Vagina (tissue), 2 donors: Measurements from ENCODE around the gene PCDHB10. TPM values are rescaled to one million over a fixed set of nuclear protein-coding genes. Genes with fewer than 3 reads are reported as not detected.
"Not testable (repeated sequence)": the region's sequence is repeated elsewhere in the genome, so short reads cannot be mapped to it uniquely, and the experiment has no call there.

Experiments used
- DNase-seq, 2 donors: peaks; one replicate each; pipeline ENCODE4 v3.0.0-alpha.2; 2017; ENCODE audit errors: extremely low spot score in 2 of 2
- H3K27ac ChIP-seq: fragments of 200-600 bp; sonication (generic); one replicate; pipeline ENCODE4 v1.5.1; 2019
- H3K27me3 ChIP-seq: fragments of 200-600 bp; sonication (generic); one replicate; pipeline ENCODE4 v1.5.1; 2019
- H3K36me3 ChIP-seq, 2 donors: fragments of 200-600 bp; sonication (generic); one replicate each; pipeline ENCODE4 v1.5.1; 2017 to 2019
- H3K4me1 ChIP-seq: fragments of 200-600 bp; sonication (generic); one replicate; pipeline ENCODE4 v1.5.1; 2019
- H3K4me3 ChIP-seq, 2 donors: fragments of 200-600 bp; sonication (generic); 1 replicate in 1 of 2; 2 replicates in 1 of 2; pipeline ENCODE4 v1.5.1; 2016 to 2019
- H3K9me3 ChIP-seq: fragments of 200-600 bp; sonication (generic); one replicate; pipeline ENCODE4 v1.5.1; 2019
- CTCF ChIP-seq, 3 experiments: fragments of 450-650 bp in 2 of 3; fragments of 200-600 bp in 1 of 3; sonication (generic) in 1 of 3; IDR thresholded peaks; one replicate each; pipeline ENCODE4 v1.5.1; 2017 to 2019; ENCODE audit warnings: antibody characterized with exemption in 3 of 3, mild to moderate bottlenecking in 2 of 3, moderate library complexity in 2 of 3
- POLR2A ChIP-seq, 2 donors: fragments of 450-650 bp; IDR thresholded peaks; one replicate each; pipeline ENCODE4 v1.6.1; 2017; ENCODE audit warnings: antibody characterized with exemption in 2 of 2, mild to moderate bottlenecking in 2 of 2, moderate library complexity in 2 of 2
- POLR2AphosphoS5 ChIP-seq, 2 donors: sonication (generic); formaldehyde crosslinking; IDR thresholded peaks; one replicate each; pipeline ENCODE4 v1.9.0; 2017; ENCODE audit warnings: antibody characterized with exemption in 2 of 2, mild to moderate bottlenecking in 2 of 2, low read depth in 1 of 2; ENCODE audit not compliant: insufficient read depth in 1 of 2
- intact Hi-C: fragments of 100-400 bp; cut with DNase I; formaldehyde crosslinking; loops from one replicate; pipeline ENCODE4 v1.15.1; 2023
- total RNA-seq: library from RNA; depleted of rRNA; stranded (reverse); fragments of >200 nt; gene quantifications from one replicate; pipeline ENCODE4 v1.2.3, GENCODE V29; 2016

Gene PCDHB10
- total RNA-seq, 1 donor from 2014 or later = 3.2 TPM

- Histone ChIP-seq H3K27me3 (no peaks in the 10 kb centered on the region), H3K36me3 (no peaks in the 10 kb centered on the region), H3K27ac (no peak overlapping the region), H3K4me1 (no peaks in the 10 kb centered on the region), H3K9me3 (peaks cover 14% of the 10 kb centered on the region), H3K4me3 (no peak overlapping the region)
- TF ChIP-seq POLR2A (IDR thresholded peaks at IDR 0.05) = no peak
- no peak for TF ChIP-seq POLR2AphosphoS5 (IDR thresholded peaks at IDR 0.05; ENCODE audit: insufficient read depth in 1 of 2, low read depth in 1 of 2)
- no peak for TF ChIP-seq CTCF (IDR thresholded peaks at IDR 0.05)
- intact Hi-C loops = no loop called here
- no peak for DNase-seq
These were observed 36.4 kb upstream of the PCDHB10 start for GRCh38 chr5:141155540-141156374.

GRCh38 chr5:141157356-141157755 lies 34.8 kb upstream of the PCDHB10 start:
- H3K4me1 ChIP-seq, intact Hi-C loops, DNase-seq, H3K4me3 ChIP-seq, H3K27ac ChIP-seq, H3K27me3 ChIP-seq, H3K36me3 ChIP-seq, H3K9me3 ChIP-seq: not testable (repeated sequence)

- DNase-seq, H3K4me1 ChIP-seq, H3K4me3 ChIP-seq, H3K36me3 ChIP-seq, H3K27ac ChIP-seq, intact Hi-C loops, H3K27me3 ChIP-seq: not testable (repeated sequence)
- H3K9me3 ChIP-seq = peaks cover 11% of the 10 kb centered on the region
These were observed 34.3 kb upstream of the PCDHB10 start for GRCh38 chr5:141157901-141158300.

GRCh38 chr5:141172381-141173204 lies 19.6 kb upstream of the PCDHB10 start, which contains the start of gene PCDHB7:
Gene PCDHB7, plus strand, starts transcription at chr5:141172644. Its CDS starts 192 bp downstream, at chr5:141172836.
- DNase-seq = no peak
- peaks cover 15% of the 10 kb centered on the region for H3K9me3 ChIP-seq
- H3K36me3 ChIP-seq = no peaks in the 10 kb centered on the region
- no peaks in the 10 kb centered on the region for H3K4me1 ChIP-seq
- no peaks in the 10 kb centered on the region for H3K27me3 ChIP-seq
- H3K4me3 ChIP-seq = peak within 1 kb of the TSS in 1 of 2 donors; percentile 9
- no peak for TF ChIP-seq POLR2AphosphoS5 (IDR thresholded peaks at IDR 0.05; ENCODE audit: insufficient read depth in 1 of 2, low read depth in 1 of 2)
- TF ChIP-seq CTCF (IDR thresholded peaks at IDR 0.05) = no peak
- no peak for TF ChIP-seq POLR2A (IDR thresholded peaks at IDR 0.05)
- H3K27ac ChIP-seq = no peak within 1 kb of the TSS
- intact Hi-C loops = no loop called here

- not testable (repeated sequence) for H3K36me3 ChIP-seq, H3K4me1 ChIP-seq, H3K27ac ChIP-seq, H3K4me3 ChIP-seq, H3K27me3 ChIP-seq
- DNase-seq = peak in 1 of 2 donors; percentile 88
- H3K9me3 ChIP-seq = peaks cover 25% of the 10 kb centered on the region
- intact Hi-C loops = loop anchor here (5.0 kb wide), 1 partner anchor 1598 kb away; the partner anchor contains the start of gene ARHGAP26
These were observed 17.7 kb upstream of the PCDHB10 start for GRCh38 chr5:141174291-141175104.

GRCh38 chr5:141175933-141176332 lies 16.2 kb upstream of the PCDHB10 start:
- intact Hi-C loops = loop anchor here (5.0 kb wide), 1 partner anchor 1596 kb away; the partner anchor contains the start of gene ARHGAP26
- no peaks in the 10 kb centered on the region for H3K36me3 ChIP-seq
- no peak overlapping the region for H3K4me3 ChIP-seq
- H3K9me3 ChIP-seq = peaks cover 29% of the 10 kb centered on the region
- no peak for TF ChIP-seq CTCF (IDR thresholded peaks at IDR 0.05)
- no peak for TF ChIP-seq POLR2AphosphoS5 (IDR thresholded peaks at IDR 0.05; ENCODE audit: insufficient read depth in 1 of 2, low read depth in 1 of 2)
- no peak for TF ChIP-seq POLR2A (IDR thresholded peaks at IDR 0.05)
- no peak overlapping the region for H3K27ac ChIP-seq
- DNase-seq = no peak
- no peaks in the 10 kb centered on the region for H3K4me1 ChIP-seq
- H3K27me3 ChIP-seq = no peaks in the 10 kb centered on the region

GRCh38 chr5:141177577-141178191 lies 14.5 kb upstream of the PCDHB10 start, which contains the start of gene PCDHB8:
Gene PCDHB8, plus strand, starts transcription at chr5:141177790. Its CDS starts 245 bp downstream, at chr5:141178035.
- DNase-seq, H3K4me3 ChIP-seq, H3K36me3 ChIP-seq, H3K27ac ChIP-seq, H3K27me3 ChIP-seq, H3K4me1 ChIP-seq: not testable (repeated sequence)
- intact Hi-C loops = loop anchor here (5.0 kb wide), 1 partner anchor 1595 kb away; the partner anchor contains the start of gene ARHGAP26
- H3K9me3 ChIP-seq = peaks cover 29% of the 10 kb centered on the region

- intact Hi-C loops = loop anchor here (5.0 kb wide), 1 partner anchor 1593 kb away; the partner anchor contains the start of gene ARHGAP26
- H3K36me3 ChIP-seq, H3K27me3 ChIP-seq, H3K27ac ChIP-seq, H3K4me1 ChIP-seq, H3K4me3 ChIP-seq, DNase-seq: not testable (repeated sequence)
- H3K9me3 ChIP-seq = peaks cover 36% of the 10 kb centered on the region
These were observed 12.8 kb upstream of the PCDHB10 start for GRCh38 chr5:141179371-141179770.
